Activated naive CD4-positive, alpha-beta T cell treated with anti-CD3 and anti-CD28 coated beads for 36 hours (primary cell): ENCODE measurements around the gene UGT2B17. TPM values are rescaled to one million over a fixed set of nuclear protein-coding genes. Genes with fewer than 3 reads are reported as not detected.
"Not testable (repeated sequence)": the region's sequence is repeated elsewhere in the genome, so short reads cannot be mapped to it uniquely, and the experiment has no call there.

Experiments
- CTCF ChIA-PET: fragments of 350-600 bp; sonication (Branson Sonifier 250); formaldehyde crosslinking; loops from one replicate; lab custom pipeline; 2021; ENCODE audit warnings: antibody characterized with exemption; lab: Charles Lee
- DNase-seq: peaks from one replicate; pipeline ENCODE4 v3.0.0-alpha.2; 2020
- H3K27ac Mint-ChIP-seq: one replicate; pipeline ENCODE4 v1.8.0; 2021; ENCODE audit warnings: mild to moderate bottlenecking, mixed read lengths
- H3K27me3 Mint-ChIP-seq: one replicate; pipeline ENCODE4 v1.8.0; 2021; ENCODE audit warnings: low read depth, mixed read lengths
- H3K36me3 Mint-ChIP-seq: one replicate; pipeline ENCODE4 v1.8.0; 2021; ENCODE audit warnings: low read depth, mixed read lengths
- H3K4me1 Mint-ChIP-seq: one replicate; pipeline ENCODE4 v1.8.0; 2021; ENCODE audit warnings: low read depth, mixed read lengths
- H3K4me3 Mint-ChIP-seq: one replicate; pipeline ENCODE4 v1.8.0; 2021; ENCODE audit warnings: mild to moderate bottlenecking, moderate library complexity, mixed read lengths
- H3K9me3 Mint-ChIP-seq: one replicate; pipeline ENCODE4 v1.8.0; 2021; ENCODE audit warnings: mixed read lengths
- intact Hi-C: fragments of 100-400 bp; cut with micrococcal nuclease; formaldehyde crosslinking; loops from one replicate; pipeline ENCODE4 v1.15.1; 2023
- total RNA-seq, 2 experiments: library from RNA; stranded (reverse); gene quantifications; one replicate each; pipeline ENCODE4 v1.2.3, GENCODE V29; 2021

UGT2B17 gene
- total RNA-seq: not detected

- CTCF ChIA-PET: no interaction called here
- no peaks in the 10 kb centered on the region for H3K4me1 Mint-ChIP-seq
- no peak within 1 kb of the TSS for H3K27ac Mint-ChIP-seq
- H3K27me3 Mint-ChIP-seq: peaks cover 6% of the 10 kb centered on the region
- intact Hi-C loops: no loop called here
- H3K4me3 Mint-ChIP-seq: no peak within 1 kb of the TSS
- H3K9me3 Mint-ChIP-seq: no peaks in the 10 kb centered on the region
- no peak for DNase-seq
- no peaks in the 10 kb centered on the region for H3K36me3 Mint-ChIP-seq
Measured at GRCh38 chr4:68576272-68577125, at the start of gene UGT2B17. Gene UGT2B17 (minus strand): TSS chr4:68576322. CDS start chr4:68568484, 7,838 bp downstream.

- intact Hi-C loops, DNase-seq, H3K27me3 Mint-ChIP-seq, H3K36me3 Mint-ChIP-seq, H3K27ac Mint-ChIP-seq, H3K9me3 Mint-ChIP-seq, H3K4me1 Mint-ChIP-seq, H3K4me3 Mint-ChIP-seq, CTCF ChIA-PET: not testable (repeated sequence)
Measured at GRCh38 chr4:68622731-68623130, 46.6 kb upstream of the UGT2B17 start.

- Mint-ChIP-seq H3K9me3 (no peaks in the 10 kb centered on the region), H3K27ac (no peak overlapping the region), H3K27me3 (peaks cover 17% of the 10 kb centered on the region), H3K4me3 (no peak overlapping the region), H3K4me1 (no peaks in the 10 kb centered on the region), H3K36me3 (no peaks in the 10 kb centered on the region)
- no peak for DNase-seq
- CTCF ChIA-PET: no interaction called here
- intact Hi-C loops: no loop called here
Measured at GRCh38 chr4:68617003-68617698, 41.0 kb upstream of the UGT2B17 start.

GRCh38 chr4:68615699-68616422 lies 39.7 kb upstream of the UGT2B17 start:
- Mint-ChIP-seq H3K36me3 (no peaks in the 10 kb centered on the region), H3K27ac (no peak overlapping the region), H3K4me3 (no peak overlapping the region), H3K9me3 (no peaks in the 10 kb centered on the region), H3K27me3 (peaks cover 15% of the 10 kb centered on the region), H3K4me1 (no peaks in the 10 kb centered on the region)
- DNase-seq: no peak
- intact Hi-C loops: no loop called here
- CTCF ChIA-PET: interaction anchor here (0.6 kb wide), 1 partner anchor 1224 kb away, joined by 3 read pairs; no protein-coding TSS in a partner anchor

GRCh38 chr4:68613752-68614151 lies 37.6 kb upstream of the UGT2B17 start:
- Mint-ChIP-seq H3K27me3 (peaks cover 11% of the 10 kb centered on the region), H3K9me3 (no peaks in the 10 kb centered on the region), H3K36me3 (no peaks in the 10 kb centered on the region), H3K4me1 (no peaks in the 10 kb centered on the region), H3K27ac (no peak overlapping the region), H3K4me3 (no peak overlapping the region)
- no peak for DNase-seq
- CTCF ChIA-PET: no interaction called here
- intact Hi-C loops: no loop called here

- H3K27ac Mint-ChIP-seq: no peak overlapping the region
- DNase-seq: no peak
- H3K4me3 Mint-ChIP-seq: no peak overlapping the region
- no peaks in the 10 kb centered on the region for H3K36me3 Mint-ChIP-seq
- H3K4me1 Mint-ChIP-seq: no peaks in the 10 kb centered on the region
- H3K27me3 Mint-ChIP-seq: no peaks in the 10 kb centered on the region
- intact Hi-C loops: no loop called here
- H3K9me3 Mint-ChIP-seq: peaks cover 2% of the 10 kb centered on the region
- CTCF ChIA-PET: no interaction called here
Measured at GRCh38 chr4:68606240-68606639, 30.1 kb upstream of the UGT2B17 start.

- Mint-ChIP-seq H3K9me3 (peaks cover 3% of the 10 kb centered on the region), H3K27ac (no peak overlapping the region), H3K4me3 (no peak overlapping the region), H3K27me3 (peaks cover 4% of the 10 kb centered on the region), H3K4me1 (no peaks in the 10 kb centered on the region), H3K36me3 (no peaks in the 10 kb centered on the region)
- intact Hi-C loops: no loop called here
- no peak for DNase-seq
- CTCF ChIA-PET: no interaction called here
Measured at GRCh38 chr4:68599150-68599549, 23.0 kb upstream of the UGT2B17 start.

- H3K4me1 Mint-ChIP-seq: no peaks in the 10 kb centered on the region
- intact Hi-C loops: no loop called here
- no peak for DNase-seq
- no peaks in the 10 kb centered on the region for H3K36me3 Mint-ChIP-seq
- H3K27me3 Mint-ChIP-seq: peaks cover 4% of the 10 kb centered on the region
- CTCF ChIA-PET: no interaction called here
- H3K9me3 Mint-ChIP-seq: peaks cover 3% of the 10 kb centered on the region
- H3K4me3 Mint-ChIP-seq: no peak overlapping the region
- no peak overlapping the region for H3K27ac Mint-ChIP-seq
Measured at GRCh38 chr4:68597482-68597881, 21.4 kb upstream of the UGT2B17 start.

GRCh38 chr4:68594678-68595077 lies 18.6 kb upstream of the UGT2B17 start:
- Mint-ChIP-seq H3K36me3 (no peaks in the 10 kb centered on the region), H3K4me1 (no peaks in the 10 kb centered on the region), H3K27ac (no peak overlapping the region), H3K9me3 (peaks cover 3% of the 10 kb centered on the region), H3K27me3 (peaks cover 4% of the 10 kb centered on the region), H3K4me3 (no peak overlapping the region)
- no peak for DNase-seq
- CTCF ChIA-PET: no interaction called here
- intact Hi-C loops: no loop called here

GRCh38 chr4:68593112-68593511 lies 17.0 kb upstream of the UGT2B17 start:
- Mint-ChIP-seq H3K27ac (no peak overlapping the region), H3K4me3 (no peak overlapping the region), H3K9me3 (peaks cover 3% of the 10 kb centered on the region), H3K4me1 (no peaks in the 10 kb centered on the region), H3K27me3 (peaks cover 4% of the 10 kb centered on the region), H3K36me3 (no peaks in the 10 kb centered on the region)
- CTCF ChIA-PET: no interaction called here
- intact Hi-C loops: no loop called here
- no peak for DNase-seq

GRCh38 chr4:68592673-68593072 lies 16.6 kb upstream of the UGT2B17 start:
- no peaks in the 10 kb centered on the region for H3K36me3 Mint-ChIP-seq
- CTCF ChIA-PET: no interaction called here
- no peaks in the 10 kb centered on the region for H3K4me1 Mint-ChIP-seq
- no peak overlapping the region for H3K27ac Mint-ChIP-seq
- H3K27me3 Mint-ChIP-seq: peaks cover 4% of the 10 kb centered on the region
- H3K9me3 Mint-ChIP-seq: peaks cover 3% of the 10 kb centered on the region
- no peak for DNase-seq
- no peak overlapping the region for H3K4me3 Mint-ChIP-seq
- intact Hi-C loops: no loop called here

GRCh38 chr4:68591204-68591603 lies 15.1 kb upstream of the UGT2B17 start:
- intact Hi-C loops: no loop called here
- CTCF ChIA-PET: no interaction called here
- DNase-seq: no peak

More at GRCh38 chr4:68591204-68591603, 15.1 kb upstream of the UGT2B17 start:
- H3K27ac Mint-ChIP-seq: no peak overlapping the region
- H3K4me3 Mint-ChIP-seq: no peak overlapping the region
- no peaks in the 10 kb centered on the region for H3K36me3 Mint-ChIP-seq
- H3K9me3 Mint-ChIP-seq: no peaks in the 10 kb centered on the region
- no peaks in the 10 kb centered on the region for H3K4me1 Mint-ChIP-seq
- H3K27me3 Mint-ChIP-seq: no peaks in the 10 kb centered on the region
